Right renal pelvis (tissue), 4 donors: ENCODE results near the gene MIB2. TPM values are rescaled to one million over a fixed set of nuclear protein-coding genes. Genes with fewer than 3 reads are reported as not detected.
"Not testable (repeated sequence)": the region's sequence is repeated elsewhere in the genome, so short reads cannot be mapped to it uniquely, and the experiment has no call there.

Experiments used
- DNase-seq, 4 donors: peaks; one replicate each; pipeline ENCODE4 v3.0.0-alpha.2; 2013; ENCODE audit warnings: low read depth in 4 of 4, low spot score in 3 of 4, missing footprints in 1 of 4
- polyA plus RNA-seq, 4 donors: library from polyadenylated mRNA; unstranded; fragments of 120-200 nt; gene quantifications; one replicate each; pipeline ENCODE4 v1.2.1, GENCODE V29; 2013; ENCODE audit not compliant: insufficient read length in 4 of 4

Gene MIB2
- 10 to 100 TPM; 32.2 to 63.4 (median 38.2) TPM for polyA plus RNA-seq

DNA sequence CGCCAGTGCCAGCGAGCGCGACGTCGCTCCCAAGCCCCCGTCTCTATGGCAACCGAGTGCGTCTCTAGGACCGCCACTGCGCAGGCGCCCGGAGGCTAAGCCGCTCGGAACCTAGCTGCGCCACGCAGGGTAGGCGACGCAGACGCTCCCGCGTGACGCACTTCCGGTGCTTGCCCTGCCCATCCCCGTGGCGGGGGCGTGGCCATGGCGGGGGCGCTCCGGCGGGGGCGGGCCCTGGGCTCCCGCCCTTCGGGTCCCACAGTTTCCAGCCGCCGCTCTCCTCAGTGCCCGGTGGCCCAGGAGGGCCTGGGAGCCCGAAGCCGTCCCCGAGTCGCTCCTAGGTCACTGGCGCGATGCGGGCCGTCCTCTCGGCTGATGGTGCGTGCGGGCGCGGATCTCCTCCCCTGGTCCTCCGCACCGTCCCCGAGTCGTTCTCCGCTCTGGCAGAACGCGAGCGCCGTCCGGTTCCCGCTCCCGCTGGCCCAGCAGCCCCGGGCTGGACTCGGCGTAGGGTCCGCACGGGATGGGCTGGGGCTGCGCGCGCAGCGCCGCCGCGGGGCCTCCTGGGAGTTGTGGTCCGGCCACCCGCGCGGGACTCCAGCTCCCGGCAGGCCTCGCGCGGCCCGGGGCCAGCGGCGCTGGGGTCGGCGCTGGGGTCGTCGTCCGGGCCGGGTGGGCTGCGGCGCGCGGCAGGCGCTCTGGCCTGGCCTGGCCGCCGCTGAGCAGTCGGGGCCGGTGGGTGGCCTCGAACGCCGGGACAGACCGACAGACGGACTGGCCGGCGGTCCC lies at the start of gene MIB2:
TSS of gene MIB2 (plus strand) at position 245 of the 789 bp plus-strand sequence. CDS start 7,953 bp downstream, outside the sequence.
- DNase-seq: peak; percentile 89 to 92 (median 92)

GRCh38 chr1:1567152-1567875 lies 48.0 kb upstream of the MIB2 start:
- DNase-seq: no peak

GRCh38 chr1:1567891-1568291 lies 47.4 kb upstream of the MIB2 start:
- DNase-seq: no peak

- no peak for DNase-seq
These were observed 46.0 kb upstream of the MIB2 start for GRCh38 chr1:1569341-1569740.

DNA sequence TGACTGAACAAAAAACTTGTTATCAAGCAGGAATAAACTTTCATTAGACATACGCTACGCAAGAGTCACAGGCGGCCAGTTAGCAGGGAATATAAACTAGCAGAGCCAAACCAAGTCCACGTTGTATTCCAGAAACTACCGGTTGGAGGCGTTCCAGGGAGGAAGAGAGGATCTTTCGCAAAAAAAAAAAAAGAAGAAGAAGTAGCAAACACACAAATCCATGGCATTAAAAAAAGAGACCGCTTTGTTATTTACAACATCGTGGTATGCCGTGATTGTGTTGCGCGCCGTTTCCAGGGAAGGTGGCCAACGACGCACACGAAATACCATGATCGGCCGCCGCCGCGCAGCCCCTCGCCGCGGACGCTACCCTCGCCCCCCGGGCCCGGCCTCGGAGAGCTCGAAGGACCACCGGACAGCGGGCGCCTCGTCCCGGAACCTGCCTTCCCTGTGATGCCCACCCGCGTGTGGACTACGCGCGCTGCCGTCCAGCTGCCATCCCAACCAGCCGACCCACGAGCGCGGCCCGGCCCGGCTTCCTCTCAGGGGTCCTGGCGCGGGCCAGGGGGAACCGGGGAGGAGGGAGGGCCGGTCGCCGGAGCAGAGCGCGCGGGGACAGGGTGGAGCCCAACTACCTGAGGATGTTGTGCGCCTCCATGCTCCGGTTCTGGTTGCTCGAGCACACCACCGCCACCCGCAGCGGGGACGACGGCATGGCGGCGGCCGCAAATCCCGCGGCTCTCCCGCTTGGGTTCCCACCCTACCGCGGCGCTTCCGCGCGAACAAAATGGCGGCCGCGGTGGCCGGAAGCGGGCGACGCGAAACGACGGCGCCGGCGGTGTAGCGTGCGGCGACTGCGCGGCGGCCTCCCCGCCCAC lies 41.2 kb upstream of the MIB2 start:
- DNase-seq: peak in 2 of 4 donors; percentile 58 to 62

GRCh38 chr1:1574721-1575537 lies 40.4 kb upstream of the MIB2 start, which contains the start of gene SSU72:
Gene SSU72 (minus strand): TSS chr1:1574863. CDS start chr1:1574557, 306 bp downstream.
- peak; percentile 84 to 91 (median 86) for DNase-seq

DNA sequence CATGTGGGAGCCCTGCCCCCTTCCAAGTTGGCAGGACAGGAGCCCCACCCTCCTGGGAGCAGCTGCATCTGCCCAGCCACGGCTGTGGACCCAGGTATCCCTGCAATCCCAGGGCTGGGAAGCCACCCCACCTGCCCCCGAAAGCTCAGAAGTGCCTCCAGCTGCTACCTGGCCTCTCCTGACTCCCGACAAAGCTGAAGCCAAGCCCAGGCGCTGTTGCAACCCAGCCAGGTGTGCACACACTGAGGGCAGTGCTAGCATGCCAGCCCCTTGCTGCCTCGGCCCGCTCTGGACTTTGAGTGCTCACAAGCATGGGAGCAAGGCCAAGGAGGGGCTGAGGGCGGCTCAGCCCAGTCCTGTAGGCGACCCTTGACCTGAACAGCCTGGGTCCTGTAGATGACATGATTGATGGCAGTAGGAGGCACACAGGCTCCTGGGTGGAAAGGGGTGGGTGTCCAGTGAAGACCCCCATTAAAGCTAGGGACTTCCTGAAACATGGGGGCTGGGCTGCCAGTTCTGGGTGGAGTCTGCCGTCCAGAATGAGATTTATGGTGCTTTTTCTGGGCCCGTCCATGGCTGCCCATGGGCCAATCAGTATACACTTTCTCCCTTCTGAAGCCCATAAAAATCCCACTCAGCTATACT lies 37.8 kb upstream of the MIB2 start:
- DNase-seq: no peak

DNA sequence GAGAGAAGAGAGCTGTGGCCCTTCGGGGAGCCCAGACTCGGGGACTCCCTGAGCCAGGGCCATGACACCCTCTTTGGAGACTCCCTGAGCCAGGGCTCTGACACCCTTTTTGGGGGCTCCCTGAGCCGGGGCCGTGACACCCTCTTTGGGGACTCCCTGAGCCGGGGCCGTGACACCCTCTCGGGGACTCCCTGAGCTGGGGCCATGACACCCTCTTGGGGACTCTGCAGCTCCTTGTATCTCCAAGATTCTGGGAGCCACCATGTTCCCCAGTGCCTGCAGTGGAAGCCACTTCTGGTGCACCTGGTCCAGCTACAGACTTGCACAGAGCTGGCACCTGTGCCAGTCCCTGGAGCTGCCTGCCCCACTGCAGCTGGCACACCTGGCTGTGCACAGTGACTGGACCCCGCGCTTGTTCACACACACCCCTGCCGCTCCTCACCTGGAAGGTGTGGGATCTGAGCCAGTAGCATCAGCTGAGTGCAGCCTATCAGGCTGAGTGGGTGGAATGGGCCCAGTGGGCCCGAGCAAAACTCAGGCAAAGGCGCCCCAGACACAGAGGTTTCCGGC lies 36.8 kb upstream of the MIB2 start:
- no peak for DNase-seq

GRCh38 chr1:1582585-1583346 lies 32.5 kb upstream of the MIB2 start:
- DNase-seq: no peak

GRCh38 chr1:1583347-1584010 lies 31.8 kb upstream of the MIB2 start:
- DNase-seq: no peak

DNA sequence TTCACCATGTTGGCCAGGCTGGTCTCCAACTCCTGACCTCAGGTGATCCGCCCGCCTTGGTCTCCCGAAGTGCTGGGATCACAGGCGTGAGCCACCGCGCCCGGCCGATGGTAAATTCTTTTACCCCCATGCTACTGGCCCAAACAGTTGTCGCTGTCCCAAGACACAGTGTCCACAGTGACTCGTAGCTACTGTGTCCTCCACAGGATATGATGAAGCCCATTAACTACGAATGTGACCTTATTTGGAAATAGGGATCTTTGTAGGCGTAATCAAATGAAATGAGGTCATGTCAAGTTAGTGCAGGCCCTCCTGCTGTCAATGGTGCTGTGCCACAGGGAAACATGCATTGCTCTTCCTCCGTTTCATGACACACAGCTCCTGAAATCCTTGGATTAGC lies 23.8 kb upstream of the MIB2 start:
- no peak for DNase-seq

DNA sequence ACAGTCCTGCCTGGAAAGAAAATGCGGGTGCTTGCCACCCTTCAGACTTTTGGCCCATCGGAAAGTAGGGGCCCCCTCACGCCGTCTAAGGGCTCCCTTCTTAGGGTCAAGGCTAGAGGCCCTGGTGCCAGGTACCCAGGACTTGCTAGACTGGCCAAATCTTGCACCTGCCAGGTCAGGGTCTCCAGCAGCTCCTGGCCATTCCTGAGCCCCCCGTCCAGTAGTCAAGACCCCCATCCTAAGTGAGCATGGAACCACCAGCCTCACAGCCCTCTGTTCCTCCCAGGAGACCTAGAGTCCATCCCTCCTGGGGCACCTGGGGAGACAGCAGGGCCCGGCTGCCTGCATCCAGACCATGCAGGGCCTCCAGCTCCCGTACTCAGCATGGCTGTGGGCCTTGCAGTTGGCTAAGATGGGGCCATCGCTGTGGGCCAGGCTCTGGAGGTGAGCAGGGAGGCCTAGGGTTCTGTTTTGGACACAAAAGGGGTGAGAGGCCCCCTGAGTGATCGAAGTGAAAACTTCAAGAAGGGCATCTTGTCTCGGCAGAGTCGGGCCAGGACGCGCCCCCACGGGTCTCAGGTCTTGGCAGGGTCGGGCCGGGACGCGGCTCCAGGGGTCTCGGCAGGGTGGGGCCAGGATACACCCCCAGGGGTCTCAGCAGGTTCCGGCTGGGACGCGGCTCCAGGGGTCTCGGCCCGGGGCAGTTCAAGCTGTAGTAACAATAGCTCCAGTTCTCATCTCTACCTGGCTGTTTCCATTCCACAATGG lies 21.3 kb upstream of the MIB2 start:
- no peak for DNase-seq

GRCh38 chr1:1594602-1595260 lies 20.6 kb upstream of the MIB2 start:
- DNase-seq: no peak

GRCh38 chr1:1595341-1595740 lies 20.0 kb upstream of the MIB2 start:
- not testable (repeated sequence) for DNase-seq

DNA sequence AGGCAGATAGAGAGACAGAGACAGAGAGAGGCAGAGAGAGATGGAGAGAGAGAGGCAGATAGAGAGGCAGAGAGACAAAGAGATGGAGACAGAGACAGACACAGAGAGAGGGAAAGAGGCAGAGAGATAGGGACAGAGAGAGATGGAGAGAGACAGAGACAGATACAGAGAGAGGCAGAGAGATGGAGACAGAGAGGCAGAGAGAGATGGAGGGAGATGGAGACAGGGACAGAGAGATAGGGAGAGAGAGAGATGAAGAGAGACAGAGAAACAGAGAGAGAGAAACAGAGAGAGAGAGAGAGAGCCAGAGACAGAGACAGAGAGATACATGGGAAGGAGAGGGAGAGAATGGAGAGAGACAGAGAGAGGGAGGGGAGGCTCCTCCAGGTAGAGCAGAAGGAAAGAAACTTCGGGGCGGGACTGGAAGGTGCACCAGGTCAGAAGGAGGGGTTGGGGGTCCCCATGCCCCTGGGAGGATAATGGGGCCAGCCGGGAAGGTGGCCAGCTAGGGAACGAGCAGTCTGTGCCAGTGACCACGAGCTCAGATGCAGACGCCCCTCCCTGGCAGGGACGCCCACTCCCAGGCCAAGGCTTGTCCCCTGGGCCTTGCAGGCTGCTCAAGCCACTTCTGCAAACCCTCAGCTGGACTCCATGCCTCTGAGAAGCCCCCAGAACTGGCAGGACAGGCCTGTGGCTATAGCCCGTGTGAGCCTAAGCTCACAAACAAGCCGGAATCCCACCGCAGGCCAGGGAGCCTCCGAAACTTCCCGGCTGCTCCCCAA lies 18.6 kb upstream of the MIB2 start:
- no peak for DNase-seq
